Measurements from ENCODE around the gene ZNF214. TPM values are rescaled to one million over a fixed set of nuclear protein-coding genes. Genes with fewer than 3 reads are reported as not detected.

Gene ZNF214
- total RNA-seq, result not detected

DNA sequence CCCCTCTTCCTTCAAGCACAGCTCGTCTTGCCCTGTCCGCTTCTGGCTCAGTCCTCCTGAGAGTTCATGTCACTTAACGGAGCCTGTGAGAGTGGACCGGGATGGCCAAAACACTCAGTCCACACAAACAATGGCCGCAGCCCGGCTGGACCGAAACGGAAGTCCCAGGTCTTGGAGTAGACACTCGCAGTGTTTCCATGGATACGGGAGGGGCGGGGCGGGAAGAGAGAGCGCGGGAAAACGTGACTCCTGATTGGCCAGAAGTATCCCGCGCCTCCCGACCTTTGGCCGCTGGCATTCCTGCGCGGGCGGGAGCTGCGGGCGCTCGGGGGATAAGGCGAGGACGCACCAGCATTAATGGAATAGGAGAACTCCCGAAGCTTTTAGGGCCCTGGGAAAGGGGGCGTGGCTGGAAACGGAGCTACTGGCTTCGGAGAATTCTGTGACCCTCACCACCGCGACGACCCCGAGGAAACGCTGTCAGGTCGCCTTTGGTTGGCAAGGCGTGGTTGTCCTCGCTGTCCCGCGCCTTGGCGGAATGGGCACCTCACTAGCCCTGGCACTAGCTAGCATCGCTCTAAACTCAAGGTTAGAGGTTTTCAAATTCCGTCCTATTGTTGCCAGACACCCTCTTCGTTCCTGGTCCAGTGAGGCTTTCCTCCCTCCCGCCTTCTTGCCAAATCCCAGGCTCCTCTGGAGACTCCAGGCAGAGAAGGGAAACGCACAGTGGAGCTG lies at the start of gene ZNF214, which contains the start of gene NLRP14:
Gene ZNF214, minus strand, starts transcription at position 164 of the 735 bp plus-strand sequence. CDS start 17,511 bp downstream, outside the sequence.
Gene NLRP14, plus strand, starts transcription at position 297 of the 735 bp plus-strand sequence. CDS start 18,108 bp downstream, outside the sequence.
- Mint-ChIP-seq H3K27ac (no peak within 1 kb of the TSS), H3K9me3 (no peaks in the 10 kb centered on the region), H3K4me1 (ENCODE audit: low read depth in 2 of 2) (no peaks in the 10 kb centered on the region), H3K36me3 (no peaks in the 10 kb centered on the region), H3K27me3 (peaks cover 16 to 19% of the 10 kb centered on the region in 2 donors), H3K4me3 (peak within 1 kb of the TSS; percentile 26)
- ATAC-seq, result no peak
- DNase-seq (ENCODE audit: low spot score), result no peak

DNA sequence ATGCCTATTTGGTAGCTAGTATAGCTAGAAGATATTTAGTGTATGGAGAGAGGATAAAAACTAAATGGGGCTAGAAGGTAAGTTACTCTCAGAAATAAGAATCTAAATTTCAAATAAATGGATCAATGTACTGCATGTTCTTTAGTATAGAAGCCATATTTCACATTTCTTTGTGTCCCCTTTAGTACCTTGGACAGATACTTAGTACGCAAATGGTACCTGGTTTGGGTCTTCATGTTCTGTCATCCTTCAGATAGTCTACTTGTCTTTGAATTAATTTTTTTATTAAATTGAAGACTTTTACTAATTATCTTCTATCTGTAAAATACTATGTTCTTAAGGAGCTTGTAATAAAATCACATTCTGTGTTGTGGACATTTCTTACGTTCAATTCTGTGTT lies 42.4 kb upstream of the ZNF214 start:
- no peak overlapping the region for H3K4me3 Mint-ChIP-seq
- no peaks in the 10 kb centered on the region for H3K36me3 Mint-ChIP-seq

DNA sequence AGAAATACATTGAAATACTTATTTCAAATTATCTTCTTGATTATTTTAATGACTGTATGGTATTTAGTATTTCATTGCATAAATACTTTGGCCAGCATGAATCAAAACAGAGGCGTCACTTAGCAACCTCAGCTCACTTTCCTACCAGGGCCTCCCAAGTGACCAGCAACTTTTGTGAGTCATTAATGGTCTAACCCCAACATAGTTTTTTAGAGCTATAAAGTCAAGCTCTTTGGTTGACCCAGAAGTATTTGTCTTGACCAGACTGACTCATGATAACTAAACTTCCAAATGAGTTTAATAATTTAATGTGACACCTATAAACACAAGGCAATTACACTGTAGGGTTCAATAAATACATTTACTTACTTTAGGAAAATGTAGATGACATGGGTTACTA lies 40.7 kb upstream of the ZNF214 start:
- Mint-ChIP-seq H3K4me1 (ENCODE audit: low read depth in 2 of 2) (no peaks in the 10 kb centered on the region), H3K4me3 (no peak overlapping the region), H3K36me3 (no peaks in the 10 kb centered on the region), H3K9me3 (no peaks in the 10 kb centered on the region), H3K27ac (no peak overlapping the region), H3K27me3 (peaks cover 7 to 9% of the 10 kb centered on the region in 2 donors)
- ATAC-seq (no peak), DNase-seq (ENCODE audit: low spot score) (no peak)

More for the DNA sequence above, 42.4 kb upstream of the ZNF214 start:
- Mint-ChIP-seq H3K27ac (no peak overlapping the region), H3K27me3 (peaks cover 9 to 10% of the 10 kb centered on the region in 2 donors), H3K4me1 (ENCODE audit: low read depth in 2 of 2) (no peaks in the 10 kb centered on the region), H3K9me3 (no peaks in the 10 kb centered on the region)
- ATAC-seq, result no peak
- DNase-seq (ENCODE audit: low spot score), result no peak

DNA sequence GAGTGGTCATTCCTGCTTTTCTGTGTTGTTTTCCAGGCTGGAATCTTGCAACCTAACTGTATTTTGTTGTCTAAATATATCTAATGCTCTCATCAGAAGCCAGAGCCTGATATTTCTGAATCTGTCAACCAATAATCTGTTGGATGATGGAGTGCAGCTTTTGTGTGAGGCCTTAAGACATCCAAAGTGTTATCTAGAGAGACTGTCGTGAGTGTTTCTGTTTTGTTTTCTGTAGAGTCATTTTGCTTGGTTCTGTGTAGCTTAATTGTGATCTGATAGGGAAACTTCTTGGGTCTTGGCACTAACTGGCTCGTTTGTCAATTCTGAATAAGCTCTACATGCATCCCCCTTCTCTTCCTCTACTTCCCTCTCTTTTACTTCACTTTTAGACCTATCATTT lies 37.5 kb upstream of the ZNF214 start:
- H3K36me3 Mint-ChIP-seq, result no peaks in the 10 kb centered on the region
- ATAC-seq, result no peak
- no peak overlapping the region for H3K4me3 Mint-ChIP-seq
- no peaks in the 10 kb centered on the region for H3K4me1 Mint-ChIP-seq (ENCODE audit: low read depth in 2 of 2)
- H3K27ac Mint-ChIP-seq, result no peak overlapping the region
- H3K9me3 Mint-ChIP-seq, result no peaks in the 10 kb centered on the region
- peaks cover 13 to 14% of the 10 kb centered on the region in 2 donors for H3K27me3 Mint-ChIP-seq
- DNase-seq (ENCODE audit: low spot score), result no peak

- Mint-ChIP-seq H3K27me3 (peaks cover 13 to 14% of the 10 kb centered on the region in 2 donors), H3K36me3 (no peaks in the 10 kb centered on the region), H3K4me1 (ENCODE audit: low read depth in 2 of 2) (no peaks in the 10 kb centered on the region), H3K27ac (no peak overlapping the region), H3K4me3 (no peak overlapping the region), H3K9me3 (no peaks in the 10 kb centered on the region)
- ATAC-seq, result no peak
- DNase-seq (ENCODE audit: low spot score), result no peak
Observed at GRCh38 chr11:7056828-7057513, 36.8 kb upstream of the ZNF214 start.

- ATAC-seq, result no peak
- Mint-ChIP-seq H3K4me1 (ENCODE audit: low read depth in 2 of 2) (no peaks in the 10 kb centered on the region), H3K27ac (no peak overlapping the region), H3K4me3 (no peak overlapping the region), H3K36me3 (no peaks in the 10 kb centered on the region), H3K9me3 (no peaks in the 10 kb centered on the region), H3K27me3 (peaks cover 5% of the 10 kb centered on the region in 2 donors)
- DNase-seq (ENCODE audit: low spot score), result no peak
Observed at GRCh38 chr11:7050191-7050590, 30.0 kb upstream of the ZNF214 start.

DNA sequence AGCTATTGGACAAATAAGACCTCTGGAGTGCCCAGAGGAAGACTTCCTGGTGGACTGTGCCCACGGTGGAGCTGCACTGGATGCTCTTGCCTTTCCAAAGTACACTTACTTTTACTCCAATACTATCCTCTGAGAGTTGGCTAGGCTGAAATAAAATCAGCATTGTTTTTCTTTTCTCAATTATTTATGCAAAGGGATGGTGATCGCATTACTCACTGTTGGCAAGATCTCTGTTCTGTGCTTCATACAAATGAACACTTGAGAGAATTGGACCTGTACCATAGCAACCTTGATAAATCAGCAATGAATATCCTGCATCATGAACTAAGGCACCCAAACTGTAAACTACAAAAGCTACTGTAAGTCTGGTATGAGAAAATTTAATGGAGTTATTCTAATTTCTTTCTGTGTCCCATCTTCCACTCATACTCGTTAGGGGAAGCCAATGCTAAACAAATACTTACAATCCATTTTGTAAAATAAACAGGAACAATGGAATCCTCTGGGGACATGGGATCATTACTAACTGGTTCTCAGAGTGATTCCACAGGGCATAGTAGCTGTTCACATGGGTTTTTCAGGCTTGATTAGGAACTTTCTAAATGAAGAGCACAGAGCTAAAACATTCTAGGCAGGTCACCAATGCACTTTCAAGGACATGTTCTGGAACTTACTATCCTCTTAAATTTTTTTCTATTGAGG lies 26.5 kb upstream of the ZNF214 start:
- ATAC-seq, result no peak
- Mint-ChIP-seq H3K36me3 (no peaks in the 10 kb centered on the region), H3K4me3 (no peak overlapping the region), H3K9me3 (no peaks in the 10 kb centered on the region), H3K27me3 (no peaks in the 10 kb centered on the region), H3K4me1 (ENCODE audit: low read depth in 2 of 2) (no peaks in the 10 kb centered on the region), H3K27ac (no peak overlapping the region)
- DNase-seq (ENCODE audit: low spot score), result no peak

- Mint-ChIP-seq H3K36me3 (no peaks in the 10 kb centered on the region), H3K4me3 (no peak overlapping the region), H3K4me1 (ENCODE audit: low read depth in 2 of 2) (no peaks in the 10 kb centered on the region), H3K27ac (no peak overlapping the region), H3K27me3 (peaks cover 3 to 6% of the 10 kb centered on the region in 2 donors), H3K9me3 (no peaks in the 10 kb centered on the region)
- DNase-seq (ENCODE audit: low spot score), result no peak
- no peak for ATAC-seq
Observed at GRCh38 chr11:7034019-7034418, 13.9 kb upstream of the ZNF214 start.

DNA sequence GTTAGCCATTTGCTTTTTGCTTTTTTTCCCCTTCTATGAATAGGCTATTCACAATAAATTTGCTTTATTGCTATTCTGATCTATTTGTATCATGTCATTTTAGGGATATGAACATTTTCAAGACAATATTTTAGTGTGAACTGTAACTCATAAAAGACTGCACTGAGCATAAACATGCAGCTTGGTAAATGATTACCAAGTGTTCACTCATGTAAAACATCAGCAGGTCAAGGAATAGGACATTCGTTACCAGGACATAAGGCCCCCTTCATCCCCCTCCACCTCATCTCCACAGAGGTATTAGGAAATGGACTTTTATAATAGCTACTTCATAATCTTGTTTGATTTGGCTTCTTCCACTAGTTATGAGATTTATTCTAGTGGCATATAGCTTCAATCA lies 12.5 kb upstream of the ZNF214 start:
- no peaks in the 10 kb centered on the region for H3K9me3 Mint-ChIP-seq
- no peaks in the 10 kb centered on the region for H3K4me1 Mint-ChIP-seq (ENCODE audit: low read depth in 2 of 2)
- no peak for ATAC-seq
- H3K36me3 Mint-ChIP-seq, result no peaks in the 10 kb centered on the region
- H3K4me3 Mint-ChIP-seq, result no peak overlapping the region
- no peak for DNase-seq (ENCODE audit: low spot score)
- H3K27ac Mint-ChIP-seq, result no peak overlapping the region
- peaks cover 3 to 6% of the 10 kb centered on the region in 2 donors for H3K27me3 Mint-ChIP-seq

DNA sequence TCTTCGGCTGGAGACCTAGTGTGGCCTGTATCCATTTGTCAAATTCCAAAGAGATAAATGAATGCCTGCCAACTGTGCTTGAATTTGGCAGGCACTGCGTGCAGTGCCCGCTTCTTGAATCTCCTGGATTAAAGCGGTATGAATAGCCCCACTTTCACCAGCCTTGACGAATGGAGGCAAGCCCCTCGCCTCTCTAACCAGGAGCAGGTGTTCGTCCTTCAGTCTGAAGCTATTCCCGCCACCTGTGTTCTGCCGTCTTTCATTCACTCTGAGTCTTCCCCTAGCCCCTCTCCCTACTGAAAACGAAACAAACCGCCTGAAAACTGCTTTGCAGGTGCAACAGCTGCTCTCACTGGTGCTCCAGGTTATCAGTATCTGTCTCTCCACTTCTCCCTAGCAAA lies 11.3 kb upstream of the ZNF214 start:
- ATAC-seq (no peak), DNase-seq (ENCODE audit: low spot score) (no peak)

DNA sequence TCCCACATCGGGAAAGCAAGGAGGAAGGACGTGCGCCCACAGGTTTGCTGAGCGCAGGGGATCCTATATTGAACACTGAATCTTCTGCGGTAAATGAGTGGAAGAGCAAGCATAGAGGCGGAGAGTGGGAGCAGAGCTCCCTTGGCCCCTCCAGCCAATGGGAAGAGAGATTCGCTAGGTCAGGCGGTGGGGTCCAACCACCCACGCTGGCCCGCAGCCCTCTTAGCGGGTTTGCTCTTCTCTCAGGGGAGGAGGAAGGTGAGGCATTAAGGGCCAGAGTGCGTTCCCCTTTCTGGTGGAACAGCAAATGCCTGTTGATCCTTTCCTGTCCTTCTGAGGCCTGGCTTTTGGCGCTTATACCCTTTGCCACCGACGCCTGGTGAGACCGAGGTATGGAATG lies 10.7 kb upstream of the ZNF214 start:
- DNase-seq (ENCODE audit: low spot score) (no peak), ATAC-seq (no peak)
- no peak overlapping the region for H3K4me3 Mint-ChIP-seq
- H3K4me1 Mint-ChIP-seq (ENCODE audit: low read depth in 2 of 2), result no peaks in the 10 kb centered on the region
- H3K9me3 Mint-ChIP-seq, result no peaks in the 10 kb centered on the region
- peaks cover 3 to 6% of the 10 kb centered on the region in 2 donors for H3K27me3 Mint-ChIP-seq
- H3K27ac Mint-ChIP-seq, result no peak overlapping the region
- H3K36me3 Mint-ChIP-seq, result no peaks in the 10 kb centered on the region

More for the DNA sequence above, 11.3 kb upstream of the ZNF214 start:
- H3K4me1 Mint-ChIP-seq (ENCODE audit: low read depth in 2 of 2), result no peaks in the 10 kb centered on the region
- H3K27ac Mint-ChIP-seq, result no peak overlapping the region
- no peak overlapping the region for H3K4me3 Mint-ChIP-seq
- H3K9me3 Mint-ChIP-seq, result no peaks in the 10 kb centered on the region
- no peaks in the 10 kb centered on the region for H3K36me3 Mint-ChIP-seq
- peaks cover 3 to 6% of the 10 kb centered on the region in 2 donors for H3K27me3 Mint-ChIP-seq

DNA sequence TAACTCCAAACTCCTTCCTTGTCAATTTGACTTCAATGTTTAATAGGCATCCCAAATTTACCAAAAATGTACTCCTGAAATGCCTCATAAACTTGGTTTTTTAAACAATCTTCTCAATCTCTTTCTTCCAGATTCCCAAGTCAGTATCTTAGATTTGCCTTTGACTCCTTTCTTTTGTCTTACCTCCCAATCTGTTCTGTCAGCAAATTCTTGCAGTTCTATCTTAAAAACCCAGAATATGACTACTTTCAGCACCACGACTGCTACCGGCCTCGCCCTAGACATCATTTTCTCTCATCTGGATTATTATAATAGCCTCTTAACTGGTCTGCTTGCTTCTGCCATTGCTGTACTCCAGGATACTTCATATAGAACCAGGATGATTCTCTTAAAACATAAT lies 8.0 kb upstream of the ZNF214 start:
- ATAC-seq (no peak), DNase-seq (ENCODE audit: low spot score) (no peak)
- H3K27ac Mint-ChIP-seq, result no peak overlapping the region
- no peaks in the 10 kb centered on the region for H3K4me1 Mint-ChIP-seq (ENCODE audit: low read depth in 2 of 2)
- no peaks in the 10 kb centered on the region for H3K9me3 Mint-ChIP-seq
- peaks cover 3 to 6% of the 10 kb centered on the region in 2 donors for H3K27me3 Mint-ChIP-seq
- H3K4me3 Mint-ChIP-seq, result no peak overlapping the region
- no peaks in the 10 kb centered on the region for H3K36me3 Mint-ChIP-seq

DNA sequence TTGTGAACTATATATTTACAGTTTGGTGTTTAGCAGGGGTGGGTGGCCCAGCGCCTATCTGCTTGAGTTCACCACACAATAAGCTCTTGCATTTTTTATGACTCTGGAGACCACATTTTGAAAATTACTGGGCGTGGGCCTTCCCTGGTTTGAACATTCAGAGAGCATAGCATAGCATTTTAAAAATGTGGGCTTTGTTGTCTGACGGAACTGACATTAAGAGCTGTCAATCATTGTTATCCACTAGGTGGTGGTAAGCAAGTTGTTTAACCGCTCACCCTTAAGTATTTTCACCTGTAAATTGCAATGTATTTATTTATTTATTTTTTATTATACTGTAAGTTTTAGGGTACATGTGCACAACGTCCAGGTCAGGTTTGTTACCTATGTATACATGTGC lies 1.2 kb upstream of the ZNF214 start:
- no peaks in the 10 kb centered on the region for H3K9me3 Mint-ChIP-seq
- DNase-seq (ENCODE audit: low spot score) (no peak), ATAC-seq (no peak)
- no peaks in the 10 kb centered on the region for H3K36me3 Mint-ChIP-seq
- H3K4me3 Mint-ChIP-seq, result no peak overlapping the region
- H3K27me3 Mint-ChIP-seq, result peaks cover 16 to 19% of the 10 kb centered on the region in 2 donors
- no peaks in the 10 kb centered on the region for H3K4me1 Mint-ChIP-seq (ENCODE audit: low read depth in 2 of 2)
- no peak overlapping the region for H3K27ac Mint-ChIP-seq

Measured in natural killer cell treated with Interleukin-12 subunit alpha and Interleukin-12 subunit beta and Interleukin-15 and Interleukin-18, amount 100 ng/mL, for 72 hours (primary cell).